ENCODE data around the gene TMEM204. TPM values are rescaled to one million over a fixed set of nuclear protein-coding genes. Genes with fewer than 3 reads are reported as not detected.

TMEM204 gene
- total and polyA plus RNA-seq, 2 donors (not counting 1 experiment from before 2014, with no cell fraction given) = 10.9 to 12.4 TPM

DNA sequence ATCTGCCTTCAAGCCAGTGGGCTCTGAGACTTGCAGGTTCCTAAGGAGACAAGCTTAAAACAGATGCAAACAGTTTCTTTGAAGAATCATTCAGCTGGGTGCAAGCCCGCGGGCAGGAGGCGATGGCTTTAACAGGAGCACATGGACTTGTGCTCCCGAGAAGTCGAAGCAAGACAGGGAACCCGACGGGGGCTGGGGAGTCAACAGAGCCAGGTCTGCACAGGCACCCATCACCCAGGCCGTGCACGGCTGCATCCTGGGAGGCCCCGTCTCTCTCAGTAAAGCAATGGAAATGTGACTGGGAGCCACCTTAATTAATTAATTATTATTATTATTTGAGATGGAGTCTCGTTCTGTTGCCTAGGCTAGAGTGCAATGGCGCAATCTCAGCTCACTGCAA lies 44.4 kb upstream of the TMEM204 start:
- H3K9me3 ChIP-seq (ENCODE audit: control insufficient read depth, insufficient read depth, low read depth, low read length) = no peaks in the 10 kb centered on the region
- TF ChIP-seq EZH2 (IDR thresholded peaks at IDR 0.05; ENCODE audit: low read length, missing control alignments) = no peak
- TF ChIP-seq CTCF (conservative IDR thresholded peaks at IDR 0.05 in 1 of 2, IDR thresholded peaks at IDR 0.05 in 1 of 2; ENCODE audit: low read depth in 1 of 2, low read length in 2 of 2) = no peak
- no peak overlapping the region for H3K27ac ChIP-seq (ENCODE audit: insufficient read depth, low read length)
- no peaks in the 10 kb centered on the region for H3K4me1 ChIP-seq (ENCODE audit: control insufficient read depth, extremely low read depth, insufficient read depth, low read length)
- peaks cover 5% of the 10 kb centered on the region for H3K79me2 ChIP-seq (ENCODE audit: control insufficient read depth, insufficient read depth, low read length)
- no peak overlapping the region for H3K4me3 ChIP-seq (replicated peaks in 1 of 4; ENCODE audit: control extremely low read depth in 1 of 4, insufficient read depth in 1 of 4, low read depth in 3 of 4, low read length in 4 of 4)
- no peak overlapping the region for H3K4me2 ChIP-seq (ENCODE audit: extremely low read depth, insufficient read depth, low read length)
- H3K27me3 ChIP-seq (ENCODE audit: control insufficient read depth, insufficient read depth, low read length) = no peaks in the 10 kb centered on the region
- H4K20me1 ChIP-seq (ENCODE audit: control insufficient read depth, extremely low read depth, insufficient read depth, low read length) = no peaks in the 10 kb centered on the region
- DNase-seq (ENCODE audit: low read depth in 2 of 2) = no peak
- no peak overlapping the region for H2AFZ ChIP-seq (ENCODE audit: low read length)
- H3K9ac ChIP-seq (ENCODE audit: insufficient read depth, low read length) = no peak overlapping the region
- no peaks in the 10 kb centered on the region for H3K36me3 ChIP-seq (ENCODE audit: control insufficient read depth, insufficient read depth, low read length)

DNA sequence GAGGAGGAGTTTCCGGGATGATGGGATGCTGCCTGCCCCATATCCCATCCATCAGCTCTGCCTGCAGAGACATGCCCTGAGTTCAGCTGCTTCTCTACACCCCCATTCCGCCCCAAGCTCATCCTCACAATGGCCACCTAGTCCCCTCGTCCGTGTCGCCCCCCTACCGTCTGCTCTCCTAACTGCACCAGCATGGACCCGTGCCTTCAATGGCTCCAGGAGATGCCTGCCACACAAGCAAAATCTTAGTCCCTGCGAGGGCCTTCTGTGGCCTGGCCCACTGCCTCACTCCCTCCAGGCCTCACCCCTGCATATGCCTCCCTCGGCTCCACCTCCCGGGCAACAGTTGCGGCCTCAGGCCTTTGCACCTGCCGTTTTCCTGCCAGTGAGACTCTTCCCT lies 42.1 kb upstream of the TMEM204 start:
- no peak overlapping the region for H3K4me3 ChIP-seq (replicated peaks in 1 of 4; ENCODE audit: control extremely low read depth in 1 of 4, insufficient read depth in 1 of 4, low read depth in 3 of 4, low read length in 4 of 4)
- H3K9me3 ChIP-seq (ENCODE audit: control insufficient read depth, insufficient read depth, low read depth, low read length) = no peaks in the 10 kb centered on the region
- H3K79me2 ChIP-seq (ENCODE audit: control insufficient read depth, insufficient read depth, low read length) = peaks cover 12% of the 10 kb centered on the region
- H3K36me3 ChIP-seq (ENCODE audit: control insufficient read depth, insufficient read depth, low read length) = peaks cover 5% of the 10 kb centered on the region
- no peaks in the 10 kb centered on the region for H4K20me1 ChIP-seq (ENCODE audit: control insufficient read depth, extremely low read depth, insufficient read depth, low read length)
- no peaks in the 10 kb centered on the region for H3K27me3 ChIP-seq (ENCODE audit: control insufficient read depth, insufficient read depth, low read length)
- DNase-seq (ENCODE audit: low read depth in 2 of 2) = no peak
- H3K27ac ChIP-seq (ENCODE audit: insufficient read depth, low read length) = no peak overlapping the region
- H3K9ac ChIP-seq (ENCODE audit: insufficient read depth, low read length) = no peak overlapping the region
- no peak overlapping the region for H2AFZ ChIP-seq (ENCODE audit: low read length)
- no peaks in the 10 kb centered on the region for H3K4me1 ChIP-seq (ENCODE audit: control insufficient read depth, extremely low read depth, insufficient read depth, low read length)
- TF ChIP-seq EZH2 (IDR thresholded peaks at IDR 0.05; ENCODE audit: low read length, missing control alignments) (no peak), CTCF (conservative IDR thresholded peaks at IDR 0.05 in 1 of 2, IDR thresholded peaks at IDR 0.05 in 1 of 2; ENCODE audit: low read depth in 1 of 2, low read length in 2 of 2) (no peak)
- no peak overlapping the region for H3K4me2 ChIP-seq (ENCODE audit: extremely low read depth, insufficient read depth, low read length)

DNA sequence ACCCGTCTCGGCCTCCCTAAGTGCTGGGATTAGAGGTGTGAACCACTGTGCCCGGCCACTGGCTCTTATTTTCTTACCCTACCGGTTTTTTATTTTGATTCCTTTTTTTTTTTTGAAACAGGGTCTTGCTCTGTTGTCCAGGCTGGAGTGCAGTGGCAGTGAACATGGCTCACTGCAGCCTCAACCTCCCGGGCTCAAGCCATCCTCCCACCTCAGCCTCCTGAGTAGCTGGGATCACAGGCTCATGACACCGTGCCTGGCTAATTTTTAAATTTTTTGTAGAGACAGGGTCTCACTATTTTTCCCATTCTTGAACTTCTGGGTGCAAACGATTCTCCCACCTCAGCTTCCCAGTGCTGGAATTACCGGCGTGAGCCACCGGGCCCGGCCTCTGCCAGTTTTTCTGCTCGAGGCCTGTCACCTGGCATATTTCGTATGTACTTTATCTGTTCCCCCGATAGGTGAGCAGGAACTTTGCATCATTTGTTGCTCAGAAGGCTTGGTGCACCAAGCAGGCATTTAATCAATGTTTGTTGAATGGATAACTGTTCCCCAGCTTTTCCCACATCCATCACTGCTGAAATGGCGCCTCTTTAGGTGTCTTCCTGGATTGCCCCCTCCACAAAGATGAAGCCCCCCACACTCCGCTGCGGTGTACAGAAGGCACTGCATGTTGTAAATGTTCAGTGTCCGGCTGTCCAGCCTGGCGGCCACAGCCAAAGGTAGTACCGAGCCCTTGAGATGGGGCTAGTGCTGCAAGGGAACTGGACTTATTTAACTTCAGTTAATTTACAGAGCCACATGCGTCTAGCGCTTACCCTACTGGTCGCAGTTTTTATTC lies 41.2 kb upstream of the TMEM204 start:
- no peak overlapping the region for H3K9ac ChIP-seq (ENCODE audit: insufficient read depth, low read length)
- peaks cover 12% of the 10 kb centered on the region for H3K79me2 ChIP-seq (ENCODE audit: control insufficient read depth, insufficient read depth, low read length)
- no peaks in the 10 kb centered on the region for H4K20me1 ChIP-seq (ENCODE audit: control insufficient read depth, extremely low read depth, insufficient read depth, low read length)
- peaks cover 5% of the 10 kb centered on the region for H3K36me3 ChIP-seq (ENCODE audit: control insufficient read depth, insufficient read depth, low read length)
- peak overlapping the region; percentile 99 for H2AFZ ChIP-seq (ENCODE audit: low read length)
- no peaks in the 10 kb centered on the region for H3K4me1 ChIP-seq (ENCODE audit: control insufficient read depth, extremely low read depth, insufficient read depth, low read length)
- no peaks in the 10 kb centered on the region for H3K27me3 ChIP-seq (ENCODE audit: control insufficient read depth, insufficient read depth, low read length)
- H3K9me3 ChIP-seq (ENCODE audit: control insufficient read depth, insufficient read depth, low read depth, low read length) = no peaks in the 10 kb centered on the region
- TF ChIP-seq EZH2 (IDR thresholded peaks at IDR 0.05; ENCODE audit: low read length, missing control alignments) (no peak), CTCF (conservative IDR thresholded peaks at IDR 0.05 in 1 of 2, IDR thresholded peaks at IDR 0.05 in 1 of 2; ENCODE audit: low read depth in 1 of 2, low read length in 2 of 2) (no peak)
- H3K27ac ChIP-seq (ENCODE audit: insufficient read depth, low read length) = peak overlapping the region; percentile 91
- H3K4me3 ChIP-seq (replicated peaks in 1 of 4; ENCODE audit: control extremely low read depth in 1 of 4, insufficient read depth in 1 of 4, low read depth in 3 of 4, low read length in 4 of 4) = peak overlapping the region in 2 of 4 experiments; percentile 53 to 80
- no peak for DNase-seq (ENCODE audit: low read depth in 2 of 2)
- peak overlapping the region; percentile 94 for H3K4me2 ChIP-seq (ENCODE audit: extremely low read depth, insufficient read depth, low read length)

All from fibroblast of lung (primary cell).